ENCODE results near the gene DOCK9.
A peak's percentile ranks its signal among the peaks of the same experiment; 100 is the strongest.

The DOCK9 gene

GRCh38 chr13:98842070-98842469, 135.8 kb downstream of the DOCK9 start:
- DNase-seq, result peak in 1 of 2 experiments; percentile 23

GRCh38 chr13:98839856-98840769, 137.8 kb downstream of the DOCK9 start:
- DNase-seq, result peak in 1 of 2 experiments; percentile 70

GRCh38 chr13:98838776-98839175, 139.1 kb downstream of the DOCK9 start:
- DNase-seq, result no peak

DNA sequence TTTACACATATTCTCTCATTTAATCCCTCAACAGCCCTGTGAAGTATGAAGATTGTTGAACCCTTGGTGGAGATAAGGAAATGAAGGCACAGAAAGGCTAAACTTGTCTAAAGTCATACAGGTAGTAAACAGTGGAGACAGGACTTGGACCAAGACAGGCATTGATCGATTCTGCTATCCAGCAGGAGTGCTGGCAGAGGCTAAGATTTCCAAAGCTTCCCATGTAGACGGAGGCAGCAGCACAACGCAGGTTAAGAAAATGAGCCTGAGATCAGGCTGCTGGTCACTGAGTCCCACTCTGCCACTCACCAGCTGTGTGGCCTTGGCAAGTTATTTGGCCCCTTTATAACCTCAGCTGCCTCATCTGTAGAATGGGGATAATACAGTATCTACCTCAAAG, 140.0 kb downstream of the DOCK9 start:
- no peak for DNase-seq

DNA sequence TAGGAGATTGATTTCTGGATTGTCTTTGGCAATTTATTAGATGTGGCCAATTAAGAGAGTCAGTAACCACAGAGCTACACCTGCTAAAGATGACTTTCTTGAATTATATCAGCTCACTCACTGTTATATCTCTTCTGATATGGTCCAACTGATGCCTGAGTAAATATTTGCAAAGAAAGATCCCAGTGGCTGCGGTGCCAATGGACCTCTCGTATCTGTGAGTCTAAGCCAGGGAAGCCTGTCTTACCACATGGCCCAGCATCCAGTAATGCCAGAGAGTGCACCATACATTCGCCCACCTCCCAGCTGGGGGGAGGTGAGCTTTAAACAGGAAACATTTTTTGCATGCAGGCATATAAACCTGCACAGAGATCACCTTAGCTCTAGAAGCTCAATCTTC, 142.7 kb downstream of the DOCK9 start:
- DNase-seq, result no peak

GRCh38 chr13:98834254-98834960, 143.5 kb downstream of the DOCK9 start:
- peak in 1 of 2 experiments; percentile 12 for DNase-seq

DNA sequence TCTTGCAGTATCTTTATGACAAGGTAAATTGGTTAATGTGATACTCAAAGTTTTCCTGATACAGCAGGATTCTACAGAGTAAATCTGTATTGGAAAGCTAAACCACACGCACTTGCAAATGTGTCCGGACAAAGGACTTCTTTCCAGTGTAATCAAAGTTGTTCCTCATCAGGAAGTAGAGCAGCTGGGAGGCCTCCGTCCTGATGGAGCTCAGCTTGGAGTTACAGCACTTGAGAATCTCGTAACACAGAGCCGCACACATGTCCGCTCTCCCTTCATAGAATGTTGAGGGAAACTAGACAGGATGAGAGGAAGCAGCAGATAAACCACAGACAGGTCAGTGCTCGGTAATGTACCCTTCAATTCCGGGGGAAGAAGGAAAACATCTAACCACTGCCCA, 146.6 kb downstream of the DOCK9 start:
- DNase-seq, result peak in 1 of 2 experiments; percentile 8

- DNase-seq, result no peak
Measured at GRCh38 chr13:98829541-98829940, 148.3 kb downstream of the DOCK9 start.

DNA sequence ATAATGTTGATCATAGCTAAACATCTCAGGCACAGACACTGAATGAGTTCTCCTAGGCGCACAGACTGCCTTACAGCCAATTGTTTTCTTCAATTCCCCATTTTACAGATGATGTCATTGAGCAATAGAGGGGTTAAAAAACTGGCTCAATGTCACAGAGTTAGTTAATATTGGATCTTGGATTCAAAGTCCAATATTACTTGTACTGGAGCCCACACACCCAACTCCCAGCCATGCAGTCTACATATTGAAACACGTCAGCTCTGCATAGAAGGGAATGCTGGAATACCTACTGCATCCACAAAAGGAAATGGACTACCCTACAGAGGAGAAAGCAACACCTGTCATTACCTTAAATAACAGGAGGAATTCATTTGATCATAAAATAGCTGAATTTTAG, 149.2 kb downstream of the DOCK9 start:
- DNase-seq, result no peak

GRCh38 chr13:98827449-98827848, 150.4 kb downstream of the DOCK9 start:
- DNase-seq, result no peak

GRCh38 chr13:98826146-98826545, 151.7 kb downstream of the DOCK9 start:
- DNase-seq, result no peak

DNA sequence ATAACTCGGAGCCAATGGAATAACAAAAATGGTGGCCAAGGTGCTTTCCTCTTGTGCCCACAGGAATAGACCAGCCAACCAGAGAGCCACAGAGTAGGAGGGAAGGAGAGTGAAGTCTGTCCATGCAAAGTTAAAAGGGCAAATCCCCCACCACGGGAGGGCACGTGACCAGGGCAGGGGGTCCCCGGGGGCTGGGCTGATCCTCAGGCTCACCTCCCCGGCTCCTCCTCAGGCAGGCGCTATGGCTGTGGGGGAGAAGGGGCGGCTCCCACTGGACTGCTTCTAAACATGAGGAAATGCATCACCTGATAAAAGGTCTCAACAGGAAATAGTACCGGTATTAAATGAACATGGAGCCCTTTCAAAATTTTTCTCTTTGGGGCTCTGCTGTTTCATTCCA, 152.2 kb downstream of the DOCK9 start:
- no peak for DNase-seq

DNA sequence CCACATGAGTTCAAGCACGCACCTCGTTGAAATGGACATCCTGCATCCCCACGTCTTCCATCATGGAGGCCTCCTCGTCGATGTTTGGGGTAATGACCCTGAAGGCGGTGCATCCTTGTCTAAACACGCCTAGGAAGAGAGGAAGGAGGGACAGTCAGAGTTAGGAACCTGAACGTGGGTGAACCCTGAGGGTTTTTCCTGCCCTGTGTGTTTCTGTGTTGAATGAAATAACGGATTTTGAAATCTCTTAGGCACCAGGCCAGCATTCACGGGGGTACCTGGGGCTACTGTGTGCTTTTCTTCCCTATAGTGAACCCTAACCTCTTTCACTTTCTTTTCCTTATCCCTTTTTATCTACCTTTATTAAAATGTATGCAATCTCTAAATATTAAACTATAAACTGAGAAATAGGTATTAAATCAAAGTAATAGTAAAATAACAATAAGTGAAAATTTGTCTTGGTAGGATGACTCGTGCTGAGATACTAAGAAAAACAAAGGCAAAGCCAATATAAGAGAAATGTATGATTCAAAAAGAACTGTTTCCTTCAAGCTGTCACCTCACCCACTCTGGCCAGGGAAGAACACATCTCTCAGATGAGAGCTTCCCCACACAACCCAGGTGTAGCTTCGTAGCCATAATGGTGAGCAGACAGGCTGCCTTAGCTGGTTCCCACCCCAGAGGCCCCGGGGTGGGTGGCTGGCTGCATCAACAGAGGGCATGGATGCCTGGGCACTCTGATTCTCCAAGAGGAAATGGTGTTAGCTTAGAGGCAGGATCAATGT, 153.3 kb downstream of the DOCK9 start:
- no peak for DNase-seq

GRCh38 chr13:98823442-98823841, 154.4 kb downstream of the DOCK9 start:
- no peak for DNase-seq

GRCh38 chr13:98822225-98822606, 155.6 kb downstream of the DOCK9 start:
- no peak for DNase-seq

GRCh38 chr13:98821372-98822224, 156.3 kb downstream of the DOCK9 start:
- DNase-seq, result no peak

- DNase-seq, result no peak
Measured at GRCh38 chr13:98820744-98821371, 157.0 kb downstream of the DOCK9 start.

GRCh38 chr13:98820300-98820699, 157.6 kb downstream of the DOCK9 start:
- no peak for DNase-seq

DNA sequence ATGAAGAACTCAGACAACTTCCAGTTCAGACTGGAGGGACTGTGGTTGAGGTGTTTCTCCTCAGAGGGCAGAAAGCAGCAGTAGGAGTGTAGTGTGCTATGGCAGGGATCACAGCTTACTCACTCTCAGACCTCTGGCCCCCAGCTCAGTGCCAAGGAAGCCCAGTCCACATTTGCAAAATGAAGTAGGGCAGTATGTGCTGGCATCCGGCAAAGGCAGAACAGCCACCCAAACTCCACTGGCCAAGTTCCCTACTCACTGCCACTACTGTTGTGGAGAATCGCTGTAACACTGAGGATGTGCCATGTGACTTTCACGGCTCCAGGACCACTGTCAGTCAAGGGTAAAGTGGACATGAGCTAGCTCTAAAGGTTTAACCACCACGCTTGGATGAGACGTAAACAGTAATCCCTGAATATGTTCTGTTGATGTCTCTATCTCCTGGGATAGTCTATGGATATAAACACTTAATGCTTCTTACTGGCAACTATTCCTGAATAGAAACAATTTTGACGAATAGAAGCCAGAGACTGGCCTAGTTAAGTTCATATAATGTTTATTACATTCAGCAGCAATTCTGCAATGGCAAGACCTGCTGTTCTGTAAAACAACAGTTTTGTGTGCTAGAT, 158.4 kb downstream of the DOCK9 start:
- no peak for DNase-seq

DNA sequence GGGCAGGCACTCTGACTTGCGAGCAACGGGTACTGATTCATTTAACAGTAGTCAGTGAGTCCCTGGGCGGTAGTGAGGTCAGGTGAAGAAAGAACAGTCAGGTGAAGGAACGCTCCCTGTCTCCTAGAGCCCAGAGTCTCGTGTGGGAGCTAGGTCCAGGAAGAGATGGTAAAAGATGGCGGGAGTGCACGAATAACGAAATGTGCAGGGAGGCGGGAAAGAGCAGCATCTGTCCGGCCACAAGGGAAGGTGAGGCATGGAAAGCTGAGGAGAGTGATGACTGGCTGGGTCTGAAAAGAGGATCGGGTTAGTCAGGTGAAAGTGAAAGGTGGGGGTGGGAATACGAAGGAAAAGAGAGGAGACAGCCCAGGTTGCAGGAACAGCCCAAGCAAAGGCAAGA, 161.5 kb downstream of the DOCK9 start:
- no peak for DNase-seq

- no peak for DNase-seq
Measured at GRCh38 chr13:98813993-98814392, 163.9 kb downstream of the DOCK9 start.

All from NCI-H524 (cell line).